HG02763 (cell line): ENCODE measurements around the gene DDX5.
"Not testable (repeated sequence)": the region's sequence is repeated elsewhere in the genome, so short reads cannot be mapped to it uniquely, and the experiment has no call there.

Experiments used
- ATAC-seq: cut with Tn5 transposase; IDR thresholded peaks from one replicate; pipeline ENCODE4 v1.9.1; 2021; ENCODE audit warnings: mild to moderate bottlenecking, moderate library complexity; ENCODE audit not compliant: unreplicated experiment

Gene DDX5

DNA sequence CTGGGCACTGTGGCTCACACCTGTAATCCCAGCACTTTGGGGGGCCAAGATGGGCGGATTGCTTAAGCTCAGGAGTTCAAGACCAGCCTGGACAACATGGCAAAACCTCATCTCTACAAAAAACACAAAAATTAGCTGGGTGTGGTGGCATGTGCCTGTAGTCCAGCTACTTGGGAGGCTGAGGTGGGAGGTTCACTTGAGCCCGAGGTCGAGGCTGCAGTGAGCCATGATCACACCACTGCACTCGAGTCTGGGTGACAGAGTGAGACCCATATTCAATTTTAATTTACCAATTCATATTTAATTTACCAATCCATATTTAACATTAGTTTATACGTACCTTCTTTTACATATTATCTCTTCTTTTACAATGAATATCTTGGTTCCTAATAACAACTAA lies 10.8 kb downstream of the DDX5 start:
- not testable (repeated sequence) for ATAC-seq

DNA sequence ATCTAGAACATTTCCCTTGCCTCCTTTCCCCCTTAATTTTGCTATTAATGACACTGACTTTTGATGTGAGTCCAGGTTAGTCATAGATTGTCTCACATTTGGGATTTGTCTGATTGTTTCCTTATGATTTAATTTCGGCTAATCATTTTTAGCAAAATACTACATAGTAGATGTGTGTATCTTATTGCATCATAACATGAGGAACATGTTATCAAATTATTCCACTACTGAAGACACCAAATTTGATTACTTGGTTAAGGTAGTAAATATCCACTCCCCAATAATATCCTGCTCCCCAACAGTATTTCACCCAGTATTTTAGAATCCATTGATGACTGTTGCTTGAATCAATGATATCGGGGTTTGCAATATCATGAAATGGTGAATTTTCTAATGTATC lies 12.0 kb downstream of the DDX5 start:
- no peak for ATAC-seq

DNA sequence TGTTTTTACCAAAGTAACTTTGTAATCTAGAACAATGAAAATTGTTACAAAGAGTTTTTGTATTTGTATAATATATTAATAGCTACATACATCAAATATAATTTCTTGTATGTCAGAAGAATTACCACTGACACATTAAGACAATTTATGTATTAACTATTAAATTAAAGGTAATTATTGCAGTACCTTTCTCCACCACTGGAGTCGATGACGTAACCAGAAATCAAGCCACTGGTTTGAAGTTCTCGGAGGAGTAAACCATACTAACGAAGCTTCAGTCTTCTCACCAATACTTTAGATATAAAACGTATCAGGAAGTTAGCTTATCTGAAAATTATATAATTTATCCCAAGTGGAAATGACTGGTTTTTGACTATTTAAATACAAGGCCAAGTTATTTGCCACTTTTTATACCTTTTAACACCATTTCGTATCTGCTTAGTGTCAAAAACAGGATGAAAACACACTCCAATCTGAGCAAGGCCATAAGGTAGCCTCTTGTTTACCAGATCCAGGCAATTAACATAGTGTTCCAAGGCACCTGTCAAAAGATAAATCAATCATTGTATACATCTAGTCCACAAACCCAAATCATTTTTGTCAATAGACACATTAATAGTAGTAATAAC lies 13.5 kb downstream of the DDX5 start:
- no peak for ATAC-seq

DNA sequence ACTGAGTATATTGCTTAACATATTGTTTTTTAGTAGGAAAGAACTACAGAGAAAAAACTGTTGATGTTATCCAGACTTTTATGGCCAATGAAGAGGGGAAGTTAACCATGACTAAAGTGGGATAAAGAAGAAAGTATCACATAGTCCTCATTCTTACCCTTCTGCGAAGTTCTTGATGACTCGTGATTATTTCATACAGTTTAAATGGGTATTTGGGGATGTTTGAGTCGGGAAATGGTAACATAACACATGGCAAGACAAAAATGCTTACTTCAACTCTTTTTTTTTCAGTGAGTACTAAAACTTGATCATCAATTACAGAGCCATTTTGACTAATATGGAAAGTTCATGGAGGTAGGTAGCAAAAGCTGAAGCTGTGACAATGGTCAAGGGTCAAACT lies 14.1 kb downstream of the DDX5 start:
- no peak for ATAC-seq

DNA sequence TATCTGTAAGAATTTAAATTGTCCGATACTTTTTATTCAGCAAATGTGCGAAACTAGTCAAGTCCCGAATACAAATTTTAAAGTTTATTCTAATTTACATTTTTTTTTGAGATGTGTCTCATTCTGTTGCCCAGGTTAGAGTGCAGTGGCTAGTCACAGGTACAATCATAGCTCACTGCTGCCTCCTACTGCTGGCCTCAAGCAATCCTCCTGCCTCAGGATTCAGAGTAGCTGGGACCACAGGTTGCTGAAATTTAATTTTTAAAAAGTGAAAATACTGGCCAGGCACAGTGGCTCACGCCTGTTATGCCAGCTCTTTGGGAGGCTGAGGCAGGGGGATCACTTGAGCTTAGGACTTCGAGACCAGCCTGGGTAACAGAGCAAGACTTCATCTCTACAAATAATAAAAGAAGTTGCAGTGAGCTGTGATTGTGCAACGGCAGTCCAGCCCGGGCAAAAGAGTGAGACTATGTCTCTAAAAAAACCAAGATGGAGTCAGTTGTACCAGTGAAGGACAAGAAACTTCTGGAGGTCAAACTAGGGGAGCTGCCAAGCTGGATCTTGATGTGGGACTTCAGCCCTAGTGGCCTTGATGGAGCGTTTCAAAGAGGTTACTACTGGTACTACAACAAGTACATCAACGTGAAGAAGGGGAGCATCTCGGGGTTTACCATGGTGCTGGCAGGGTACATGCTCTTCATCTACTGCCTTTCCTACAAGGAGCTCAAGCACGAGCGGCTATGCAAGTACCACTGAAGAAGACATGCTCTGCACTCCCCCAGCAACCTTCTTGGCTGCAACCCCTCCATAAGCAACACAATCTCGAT lies 14.8 kb downstream of the DDX5 start:
- ATAC-seq = no peak

DNA sequence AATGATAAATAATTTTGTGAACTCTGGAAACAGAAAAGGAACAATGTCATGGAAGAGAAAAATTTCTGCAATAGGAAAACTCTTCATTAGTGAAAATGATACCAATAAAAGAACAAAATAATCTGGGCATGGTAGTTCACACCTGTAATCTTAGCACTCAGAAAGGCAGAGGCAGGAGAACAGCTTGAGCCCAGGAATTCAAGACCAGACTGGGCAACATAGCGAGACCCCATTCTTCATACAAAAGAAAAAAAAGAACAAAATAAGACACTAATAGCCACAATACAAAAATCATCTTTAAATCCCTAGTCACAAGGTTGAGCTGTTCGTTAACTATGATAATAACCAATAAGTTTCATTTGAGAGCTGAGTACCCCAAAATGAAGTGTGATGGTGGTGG lies 17.8 kb downstream of the DDX5 start:
- ATAC-seq = no peak

DNA sequence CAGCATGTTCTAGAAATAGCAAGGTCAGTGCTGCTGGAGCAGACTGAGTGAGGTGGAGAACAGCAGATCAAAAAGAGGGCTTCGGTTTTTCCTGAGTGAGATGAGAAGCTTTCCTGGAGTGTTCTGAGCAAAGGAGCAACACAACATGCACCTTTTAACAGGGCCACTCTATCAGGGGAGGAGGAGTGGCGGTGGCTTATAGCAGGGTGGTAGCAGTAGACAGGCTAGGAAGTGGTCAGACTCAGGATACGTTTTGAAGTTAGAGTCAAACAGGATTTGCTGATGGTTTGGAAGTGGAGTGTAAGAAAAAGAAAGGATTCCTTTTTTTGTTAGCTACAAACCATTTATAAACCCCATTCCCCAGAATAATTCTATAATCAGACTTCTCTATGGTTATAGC lies 21.7 kb downstream of the DDX5 start:
- no peak for ATAC-seq

DNA sequence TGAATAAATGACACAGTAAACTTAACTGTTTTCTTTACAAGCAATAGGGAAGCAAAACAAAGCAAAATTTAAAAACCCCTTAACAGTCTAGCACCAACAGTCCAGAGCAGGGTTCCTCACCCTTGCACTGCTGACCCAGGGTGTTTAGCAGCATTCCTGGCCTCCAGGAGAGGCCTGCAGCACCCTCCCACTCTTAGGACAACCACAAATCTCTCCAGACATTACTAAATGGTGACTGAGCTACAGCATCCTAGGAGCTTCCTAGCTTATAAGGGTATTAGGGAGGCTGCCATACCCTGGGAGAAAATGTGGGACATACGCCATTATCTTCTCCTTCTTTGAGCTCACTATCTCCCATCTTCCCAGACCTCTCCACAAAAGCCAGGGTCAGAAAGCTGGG lies 25.1 kb downstream of the DDX5 start:
- ATAC-seq = no peak

DNA sequence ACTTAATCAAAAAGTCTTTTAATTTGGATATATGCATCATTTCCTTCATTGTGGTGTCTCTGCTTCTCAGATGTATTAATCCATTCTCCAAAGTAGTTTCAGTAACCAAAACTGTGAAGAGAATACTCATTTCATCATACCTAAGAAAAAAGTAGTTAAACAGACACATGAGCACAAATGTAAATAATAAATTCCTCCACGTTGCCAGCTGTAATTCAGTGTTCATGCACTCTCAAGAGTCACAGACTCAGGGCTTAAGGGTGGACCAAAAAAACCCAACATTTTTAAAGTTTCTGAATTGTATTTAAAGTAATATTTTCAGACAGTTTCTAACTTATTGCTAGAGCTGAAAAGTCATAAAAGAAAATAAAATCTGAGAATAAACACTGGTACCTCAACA lies 28.2 kb downstream of the DDX5 start:
- no peak for ATAC-seq

DNA sequence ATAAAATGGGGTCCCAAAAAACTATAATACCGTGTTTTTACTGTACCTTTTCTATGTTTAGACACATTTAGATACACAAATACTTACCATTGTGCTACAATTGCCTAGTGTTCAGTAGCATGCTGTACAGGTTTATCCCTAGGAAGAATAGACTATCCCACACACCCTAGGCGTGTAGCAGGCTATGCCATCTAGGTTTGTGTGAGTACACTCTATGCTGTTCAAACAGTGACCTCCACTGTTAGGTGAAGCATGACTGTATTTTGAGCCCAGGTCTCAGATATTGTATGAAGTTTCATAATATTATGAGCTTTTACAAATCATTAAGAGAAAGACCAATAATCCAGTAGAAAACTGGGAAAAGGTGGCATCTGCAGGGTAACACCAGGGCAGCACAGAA lies 33.5 kb downstream of the DDX5 start:
- ATAC-seq = no peak

DNA sequence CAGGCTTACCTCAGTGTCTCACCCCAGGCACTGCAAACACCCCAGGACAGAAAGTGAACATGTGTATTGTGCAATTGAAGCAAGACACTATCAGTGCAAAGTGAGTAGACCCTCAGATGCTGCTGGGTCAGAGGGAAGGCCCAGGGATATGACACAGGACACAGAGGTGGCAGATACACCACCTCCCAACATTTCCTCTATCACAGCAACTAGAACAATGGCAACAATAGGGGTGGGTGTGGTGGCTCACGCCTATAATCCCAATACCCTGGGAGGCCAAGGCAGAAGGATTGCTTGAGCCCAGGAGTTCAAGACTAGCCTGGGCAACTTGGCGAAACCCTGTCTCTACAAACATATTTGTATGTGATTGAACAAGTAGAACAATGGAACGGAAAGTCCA lies 34.6 kb downstream of the DDX5 start:
- ATAC-seq = no peak

DNA sequence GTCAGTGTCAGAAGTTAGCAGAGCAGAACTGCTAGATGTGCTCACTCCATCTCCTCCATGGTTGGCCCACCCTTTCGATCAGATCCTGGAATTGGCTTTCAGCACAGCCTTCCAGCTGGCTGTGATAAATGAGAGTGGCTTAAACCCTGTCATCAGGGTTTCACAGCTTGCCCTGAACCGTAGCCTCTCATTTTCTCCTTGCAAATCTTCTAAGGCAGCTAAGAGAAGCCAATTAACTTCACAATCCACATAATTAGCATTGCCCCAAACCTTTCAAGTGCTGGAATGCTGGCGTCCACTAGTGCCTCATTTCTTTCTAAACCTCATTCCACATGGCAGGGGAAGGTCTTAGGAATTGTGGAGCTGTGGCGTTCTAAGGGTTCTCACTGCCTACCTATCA lies 35.5 kb downstream of the DDX5 start:
- ATAC-seq = no peak

DNA sequence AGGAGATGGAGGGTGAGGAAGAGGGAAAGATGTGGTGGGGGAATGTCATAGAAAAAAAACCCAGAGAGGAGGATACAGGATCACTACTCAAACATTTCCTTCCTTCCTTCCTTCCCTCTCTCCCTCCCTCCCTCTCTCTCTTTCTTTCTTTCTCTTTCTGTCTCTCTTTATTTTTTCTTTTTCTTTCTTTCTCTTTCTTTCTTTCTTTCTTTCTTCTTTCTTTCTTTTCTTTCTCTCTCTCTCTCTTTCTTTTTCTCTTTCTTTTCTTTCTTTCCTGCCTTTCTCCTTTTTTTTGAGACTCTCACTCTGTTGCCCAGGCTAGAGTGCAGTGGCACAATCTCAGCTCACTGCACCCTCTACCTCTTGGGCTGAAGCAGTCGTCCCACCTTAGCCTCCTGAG lies 39.3 kb downstream of the DDX5 start:
- not testable (repeated sequence) for ATAC-seq

DNA sequence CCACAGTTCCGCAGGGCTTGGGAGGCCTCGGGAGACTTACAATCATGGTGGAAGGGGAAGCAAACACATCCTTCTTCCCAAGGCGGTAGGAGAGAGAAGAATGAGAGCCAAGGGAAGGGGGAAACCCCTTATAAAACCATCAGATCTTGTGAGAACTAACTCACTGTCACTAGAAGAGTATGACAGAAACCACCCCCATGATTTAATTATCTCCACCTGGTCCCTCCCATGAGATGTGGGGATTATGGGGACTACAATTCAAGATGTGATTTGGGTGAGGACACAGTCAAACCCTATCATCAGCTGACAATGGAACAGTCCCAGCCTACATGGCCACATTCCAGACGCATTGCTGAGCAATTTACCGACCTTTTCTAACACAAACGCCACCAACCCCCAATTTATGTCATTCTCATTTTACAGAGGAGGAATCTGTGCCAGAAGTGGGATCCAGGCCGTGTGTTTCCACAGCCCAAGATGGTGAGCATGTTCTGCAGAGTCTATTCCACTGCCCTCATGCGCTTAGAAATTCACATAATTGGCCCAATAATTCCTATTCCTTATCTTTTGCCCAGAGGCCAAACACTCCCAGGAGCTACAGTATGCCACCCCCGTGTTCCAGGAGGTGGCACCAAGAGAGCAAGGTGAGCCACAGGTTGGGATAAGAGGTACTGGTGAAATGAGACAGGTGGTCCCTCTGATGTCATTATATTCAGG lies 39.9 kb downstream of the DDX5 start:
- no peak for ATAC-seq

DNA sequence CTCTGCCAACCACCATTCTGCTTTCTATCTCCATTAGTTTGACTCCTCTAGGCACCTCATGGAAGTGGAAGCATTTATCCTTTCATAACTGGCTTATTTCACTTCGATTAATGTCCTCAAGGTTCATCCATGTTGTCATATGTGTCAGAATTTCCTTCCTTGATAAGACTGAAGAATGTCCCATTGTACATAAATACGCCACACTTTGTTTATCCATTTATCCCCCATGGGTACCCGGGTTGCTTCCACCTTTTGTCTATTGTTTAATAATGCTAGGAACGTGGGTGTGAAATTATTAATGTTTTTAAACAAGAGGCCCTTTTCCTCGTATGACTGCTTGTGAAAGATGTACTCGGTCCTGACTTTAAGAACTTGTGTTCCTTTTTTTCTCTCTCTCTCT lies 44.3 kb downstream of the DDX5 start:
- no peak for ATAC-seq

DNA sequence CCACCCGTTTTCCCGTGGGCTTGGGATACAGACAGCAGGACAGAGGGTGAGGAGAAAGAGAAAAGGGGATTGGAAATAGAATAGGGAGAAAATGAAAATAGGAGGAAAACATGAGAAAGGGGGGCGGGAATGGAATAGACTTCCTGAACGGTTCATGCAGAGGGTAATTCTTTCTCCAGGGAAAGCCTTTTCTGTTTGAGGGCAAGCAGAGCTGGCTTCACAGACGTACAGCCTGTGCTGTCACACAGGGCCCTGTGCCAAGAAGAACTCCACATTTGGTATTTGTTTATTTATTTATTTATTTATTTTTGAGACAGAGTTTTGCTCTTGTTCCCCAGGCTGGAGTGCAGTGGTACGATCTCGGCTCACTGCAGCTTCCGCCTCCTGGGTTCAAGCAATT lies 45.1 kb downstream of the DDX5 start:
- no peak for ATAC-seq

DNA sequence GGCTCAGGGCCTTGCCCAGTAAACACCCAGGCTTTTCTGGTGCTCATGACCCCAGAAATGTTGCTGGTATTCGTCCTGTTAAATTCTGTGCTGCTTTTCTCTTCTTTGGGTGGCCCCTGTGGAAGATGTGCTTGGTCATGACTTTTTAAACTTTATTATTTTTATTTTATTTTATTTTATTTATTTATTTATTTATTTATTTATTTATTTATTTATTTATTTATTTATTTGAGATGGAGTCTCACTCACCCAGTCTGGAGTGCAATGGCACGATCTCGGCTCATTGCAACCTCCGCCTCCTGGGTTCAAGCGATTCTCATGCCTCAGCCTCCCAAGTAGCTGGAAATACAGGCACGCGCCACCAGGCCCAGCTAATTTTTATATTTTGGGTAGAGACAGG lies 46.3 kb downstream of the DDX5 start:
- not testable (repeated sequence) for ATAC-seq

DNA sequence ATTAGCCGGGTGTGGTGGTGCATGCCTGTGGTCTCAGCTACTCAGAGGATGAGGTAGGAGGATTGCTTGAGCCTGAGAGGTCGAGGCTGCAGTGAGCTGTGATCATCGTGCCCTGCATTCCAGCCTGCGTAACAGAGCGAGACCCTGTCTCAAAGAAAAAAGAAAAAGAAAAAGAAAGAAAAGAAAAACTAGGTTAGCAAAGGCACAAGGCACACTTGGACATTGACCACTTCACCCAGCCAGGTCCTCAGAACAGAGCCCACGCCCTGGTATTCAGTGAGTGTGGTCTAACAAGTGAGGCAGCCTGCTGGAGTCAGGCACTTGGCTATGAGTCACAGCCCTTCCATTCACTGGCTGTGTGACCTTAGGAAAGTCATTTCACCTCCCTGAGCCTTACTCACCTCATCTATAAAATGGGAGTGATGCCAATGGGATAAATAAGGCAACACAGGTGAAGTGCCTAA lies 46.8 kb downstream of the DDX5 start:
- ATAC-seq = no peak

DNA sequence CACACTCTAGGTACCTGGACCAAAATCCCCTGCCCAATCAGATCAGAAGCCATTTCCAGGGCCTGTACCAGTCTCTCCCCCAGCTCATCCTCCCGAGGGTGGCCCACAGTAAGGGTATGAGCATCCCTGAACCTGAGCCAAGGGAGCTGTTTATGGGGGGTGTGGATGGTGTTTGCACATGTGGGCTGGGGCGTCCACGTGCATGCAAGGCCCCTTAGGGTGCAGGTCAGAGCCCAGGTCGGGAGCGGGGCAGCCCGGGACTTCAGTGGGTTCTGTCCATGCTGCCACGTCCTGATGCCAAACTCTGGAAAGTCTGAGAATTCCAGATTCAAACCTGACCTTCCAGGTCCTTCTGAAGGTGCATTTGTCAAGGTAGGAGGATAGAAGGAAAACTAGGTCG lies 47.3 kb downstream of the DDX5 start:
- no peak for ATAC-seq

DNA sequence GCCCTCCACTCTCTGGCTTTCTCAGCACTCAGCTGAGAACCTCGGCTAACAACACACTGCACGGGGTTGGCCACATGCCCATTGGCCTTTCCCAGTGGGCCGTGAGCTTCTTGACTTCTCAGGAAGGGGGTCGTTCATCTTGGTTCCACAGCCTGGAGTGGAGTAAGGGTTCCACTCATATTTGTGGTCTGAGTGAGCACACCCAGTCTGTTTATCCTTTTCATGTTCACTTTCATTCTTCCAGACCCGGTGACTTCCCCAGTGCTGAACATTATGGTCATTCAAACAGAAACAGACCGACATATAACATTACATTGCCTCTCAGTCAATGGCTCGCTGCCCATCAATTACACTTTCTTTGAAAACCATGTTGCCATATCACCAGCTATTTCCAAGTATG lies 48.9 kb downstream of the DDX5 start:
- no peak for ATAC-seq

DNA sequence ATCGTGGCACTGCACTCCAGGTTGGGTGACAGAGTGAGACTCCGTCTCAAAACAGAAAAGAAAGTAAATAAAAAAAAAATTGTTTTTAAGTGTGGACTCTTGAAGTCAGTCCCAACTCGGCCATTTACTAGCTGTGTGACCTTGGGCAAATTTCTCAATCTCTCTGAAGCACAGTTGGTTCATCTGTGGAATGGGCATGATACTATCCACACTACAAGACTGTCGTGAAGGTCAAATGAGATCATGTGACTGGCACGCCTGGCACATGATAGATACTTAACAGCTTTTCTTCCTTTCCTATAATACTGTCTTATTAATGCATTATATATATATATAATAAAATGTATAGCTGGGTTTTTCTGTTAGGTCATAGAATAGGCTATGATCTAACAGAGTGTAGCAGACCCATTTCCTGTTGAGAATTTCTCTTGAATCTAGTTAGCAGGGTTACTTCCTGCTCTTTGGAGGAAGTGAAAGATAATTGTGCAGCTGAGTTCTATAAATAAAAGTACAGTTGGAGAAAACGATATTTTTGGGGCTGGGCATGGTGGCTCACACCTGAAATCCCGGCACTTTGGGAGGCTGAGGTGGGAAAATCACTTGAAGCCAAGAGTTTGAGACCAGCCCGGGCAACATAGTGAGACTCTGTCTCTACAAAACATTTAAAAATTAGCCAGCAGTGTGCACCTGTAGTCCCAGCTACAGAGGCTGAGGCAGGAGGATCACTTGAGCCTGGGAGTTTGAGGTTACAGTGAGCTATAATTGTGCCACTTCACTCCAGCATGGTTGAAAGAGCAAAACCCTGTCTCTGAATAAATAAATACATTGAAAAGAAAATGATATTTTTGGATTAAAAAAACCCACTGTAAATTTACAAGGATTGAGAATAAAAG lies 49.9 kb downstream of the DDX5 start:
- ATAC-seq = no peak
